Progenitor cell of endocrine pancreas (in vitro differentiated cells): ENCODE results near the gene DDRGK1. TPM values are rescaled to one million over a fixed set of nuclear protein-coding genes. Genes with fewer than 3 reads are reported as not detected.

Experiments used
- DNase-seq: peaks from one replicate; pipeline ENCODE4 v3.0.0; 2021; ENCODE audit warnings: low spot score; ENCODE audit not compliant: unreplicated experiment
- H3K27ac Mint-ChIP-seq: 2 replicates; pipeline ENCODE4 v1.8.0; 2021; ENCODE audit warnings: mild to moderate bottlenecking, moderate library complexity, mixed read lengths
- H3K27me3 Mint-ChIP-seq: 2 replicates; pipeline ENCODE4 v1.8.0; 2021; ENCODE audit warnings: mixed read lengths
- H3K36me3 Mint-ChIP-seq: 2 replicates; pipeline ENCODE4 v1.8.0; 2022; ENCODE audit warnings: mixed read lengths; ENCODE audit not compliant: insufficient read depth
- H3K4me1 Mint-ChIP-seq: 2 replicates; pipeline ENCODE4 v1.8.0; 2021; ENCODE audit warnings: low read depth, mixed read lengths
- H3K4me3 Mint-ChIP-seq: 2 replicates; pipeline ENCODE4 v1.8.0; 2021; ENCODE audit warnings: low read depth, mild to moderate bottlenecking, moderate library complexity, mixed read lengths
- H3K9me3 Mint-ChIP-seq: 2 replicates; pipeline ENCODE4 v1.8.0; 2021; ENCODE audit warnings: low read depth, mixed read lengths
- total RNA-seq: library from RNA; stranded (reverse); gene quantifications from 2 replicates; pipeline ENCODE4 v1.2.1, GENCODE V29; 2021
- TF ChIP-seq, protein P1 (sequence below): fragments of 200-600 bp; sonication (generic); IDR thresholded peaks from one replicate; pipeline ENCODE4 v1.5.0; 2021; ENCODE audit warnings: antibody characterized with exemption, mild to moderate bottlenecking; ENCODE audit not compliant: unreplicated experiment

The DDRGK1 gene
- total RNA-seq, 1 donor from 2014 or later, result 78.0 TPM

DNA sequence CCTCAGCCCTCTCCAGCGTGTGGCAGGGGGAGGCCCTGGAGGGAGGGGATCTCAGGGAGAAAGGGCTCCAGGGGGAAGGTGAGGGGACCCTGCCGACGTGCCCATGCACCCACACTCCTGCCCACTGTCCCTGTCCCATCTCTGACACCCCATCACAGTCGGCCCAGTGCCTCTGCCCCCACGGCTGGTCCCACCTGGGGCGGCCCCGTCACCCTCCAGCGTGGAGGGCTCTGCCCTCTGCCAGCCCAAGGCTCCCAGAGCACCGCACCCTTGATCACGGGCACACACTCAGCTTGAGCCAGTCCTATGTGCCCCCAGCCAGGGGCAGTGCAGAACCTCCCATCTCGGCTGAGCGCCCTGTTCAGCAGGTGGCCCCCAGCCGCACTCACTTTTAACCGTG is 25.3 kb upstream of the DDRGK1 start:
- TF ChIP-seq, protein P1, sequence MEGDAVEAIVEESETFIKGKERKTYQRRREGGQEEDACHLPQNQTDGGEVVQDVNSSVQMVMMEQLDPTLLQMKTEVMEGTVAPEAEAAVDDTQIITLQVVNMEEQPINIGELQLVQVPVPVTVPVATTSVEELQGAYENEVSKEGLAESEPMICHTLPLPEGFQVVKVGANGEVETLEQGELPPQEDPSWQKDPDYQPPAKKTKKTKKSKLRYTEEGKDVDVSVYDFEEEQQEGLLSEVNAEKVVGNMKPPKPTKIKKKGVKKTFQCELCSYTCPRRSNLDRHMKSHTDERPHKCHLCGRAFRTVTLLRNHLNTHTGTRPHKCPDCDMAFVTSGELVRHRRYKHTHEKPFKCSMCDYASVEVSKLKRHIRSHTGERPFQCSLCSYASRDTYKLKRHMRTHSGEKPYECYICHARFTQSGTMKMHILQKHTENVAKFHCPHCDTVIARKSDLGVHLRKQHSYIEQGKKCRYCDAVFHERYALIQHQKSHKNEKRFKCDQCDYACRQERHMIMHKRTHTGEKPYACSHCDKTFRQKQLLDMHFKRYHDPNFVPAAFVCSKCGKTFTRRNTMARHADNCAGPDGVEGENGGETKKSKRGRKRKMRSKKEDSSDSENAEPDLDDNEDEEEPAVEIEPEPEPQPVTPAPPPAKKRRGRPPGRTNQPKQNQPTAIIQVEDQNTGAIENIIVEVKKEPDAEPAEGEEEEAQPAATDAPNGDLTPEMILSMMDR, result no peak
- DNase-seq, result no peak
- Mint-ChIP-seq H3K27me3 (peaks cover 3% of the 10 kb centered on the region), H3K36me3 (no peaks in the 10 kb centered on the region), H3K4me3 (no peak overlapping the region), H3K4me1 (no peaks in the 10 kb centered on the region), H3K9me3 (no peaks in the 10 kb centered on the region), H3K27ac (no peak overlapping the region)

DNA sequence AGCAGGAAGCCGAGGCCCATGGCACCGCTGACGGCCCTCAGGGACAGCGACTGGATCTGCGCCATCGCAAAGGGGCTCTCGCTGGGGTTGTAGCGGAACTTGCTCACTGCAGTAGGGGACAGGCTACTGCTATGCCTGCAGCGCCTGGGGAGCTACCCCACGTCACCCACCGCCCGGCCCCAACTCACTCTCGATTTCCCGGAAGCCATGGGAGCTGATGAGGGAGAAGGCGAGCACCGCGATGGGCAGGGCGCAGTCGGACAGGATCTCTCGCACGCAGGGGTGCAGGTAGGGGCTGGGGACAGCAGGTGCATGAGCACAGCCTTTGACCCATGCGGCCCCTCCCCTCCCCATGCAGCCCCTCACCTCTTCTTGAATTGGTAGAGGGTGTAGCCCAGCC is 24.7 kb upstream of the DDRGK1 start:
- H3K27ac Mint-ChIP-seq, result no peak overlapping the region
- TF ChIP-seq, protein P1, result no peak
- H3K27me3 Mint-ChIP-seq, result no peaks in the 10 kb centered on the region

DNA sequence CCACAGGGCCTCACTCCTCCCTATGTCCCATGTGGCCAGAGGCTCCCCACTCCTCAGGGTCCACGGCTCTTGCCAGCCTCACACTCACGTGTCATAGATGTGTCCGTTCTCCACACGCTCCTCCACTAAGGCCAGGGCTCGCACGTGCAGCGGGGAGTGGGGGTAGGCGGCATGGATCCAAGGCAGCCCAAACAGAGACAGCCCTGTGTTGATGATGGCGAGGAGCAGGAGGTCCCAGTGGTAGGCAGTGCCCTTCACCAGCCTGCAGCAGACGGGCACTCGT is 24.2 kb upstream of the DDRGK1 start:
- Mint-ChIP-seq H3K27ac (no peak overlapping the region), H3K4me1 (no peaks in the 10 kb centered on the region), H3K27me3 (no peaks in the 10 kb centered on the region), H3K4me3 (no peak overlapping the region), H3K9me3 (no peaks in the 10 kb centered on the region), H3K36me3 (no peaks in the 10 kb centered on the region)
- DNase-seq, result no peak
- TF ChIP-seq, protein P1, result no peak

More for the DNA sequence above, 24.7 kb upstream of the DDRGK1 start:
- DNase-seq, result no peak
- Mint-ChIP-seq H3K9me3 (no peaks in the 10 kb centered on the region), H3K36me3 (no peaks in the 10 kb centered on the region), H3K4me3 (no peak overlapping the region), H3K4me1 (no peaks in the 10 kb centered on the region)

DNA sequence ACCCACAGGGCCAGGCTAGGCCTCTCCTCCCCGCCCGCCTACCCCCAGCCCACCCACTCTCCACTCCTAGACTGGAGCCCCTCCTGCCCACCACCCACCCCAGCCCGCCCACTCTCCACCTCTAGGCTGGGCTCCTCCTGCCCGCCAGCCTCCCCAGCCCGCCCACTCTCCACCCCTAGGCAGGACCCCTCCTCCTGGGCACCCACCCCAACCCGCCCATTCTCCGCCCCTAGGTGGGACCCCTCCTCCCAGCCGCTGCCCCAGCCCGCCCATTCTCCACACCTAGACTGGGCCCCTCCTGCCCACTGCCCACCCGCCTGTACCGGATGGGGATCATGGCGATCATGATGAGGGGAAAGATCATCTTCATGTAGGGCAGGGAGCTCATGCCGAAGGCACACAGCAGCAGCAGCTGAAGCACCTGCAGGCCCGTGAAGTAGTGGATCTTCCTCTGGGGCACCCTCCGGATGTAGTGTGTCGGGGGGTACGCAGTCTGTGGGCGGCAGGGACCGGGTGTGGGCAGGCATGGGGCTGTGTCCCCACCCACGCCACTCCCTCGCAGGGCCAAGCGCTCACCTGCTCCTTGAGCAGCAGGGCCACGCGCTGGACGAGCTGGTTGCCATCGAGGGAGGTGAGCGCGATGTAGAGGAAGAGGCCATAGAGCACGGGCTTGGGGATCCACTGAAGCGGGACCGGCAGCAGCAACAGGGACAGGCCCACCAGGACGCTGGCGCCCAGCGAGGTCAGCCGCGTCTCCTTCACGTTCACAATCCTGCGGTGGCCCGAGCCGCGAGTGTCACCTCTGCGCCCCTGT is 23.7 kb upstream of the DDRGK1 start:
- Mint-ChIP-seq H3K4me3 (no peak overlapping the region), H3K9me3 (no peaks in the 10 kb centered on the region), H3K36me3 (no peaks in the 10 kb centered on the region), H3K27me3 (no peaks in the 10 kb centered on the region), H3K27ac (no peak overlapping the region), H3K4me1 (no peaks in the 10 kb centered on the region)
- DNase-seq, result no peak
- TF ChIP-seq, protein P1, result no peak

DNA sequence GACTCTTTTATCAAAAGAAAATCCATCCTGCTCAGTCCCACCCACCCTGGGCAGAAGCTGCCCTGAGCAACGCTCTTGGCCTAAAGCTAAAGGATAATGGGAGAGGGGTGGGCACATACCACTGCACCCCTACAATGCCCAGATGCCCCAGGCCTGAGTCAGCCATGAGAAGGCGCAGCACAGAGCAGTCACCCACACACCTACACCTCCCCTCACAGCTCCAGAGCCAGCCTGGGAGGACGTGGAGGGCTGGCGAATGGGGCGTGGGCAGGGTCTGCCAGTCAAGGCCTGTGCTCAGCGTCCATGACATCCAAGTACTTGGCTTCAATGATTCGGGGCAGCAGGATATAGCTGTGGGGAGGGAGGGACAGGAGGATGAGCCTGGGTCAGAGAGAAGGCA is 23.0 kb upstream of the DDRGK1 start:
- H3K9me3 Mint-ChIP-seq, result no peaks in the 10 kb centered on the region
- H3K27ac Mint-ChIP-seq, result no peak overlapping the region
- no peak overlapping the region for H3K4me3 Mint-ChIP-seq
- H3K36me3 Mint-ChIP-seq, result no peaks in the 10 kb centered on the region
- H3K4me1 Mint-ChIP-seq, result no peaks in the 10 kb centered on the region
- no peak for DNase-seq
- TF ChIP-seq, protein P1, result no peak
- no peaks in the 10 kb centered on the region for H3K27me3 Mint-ChIP-seq
